Activated T-helper 17 cell treated with anti-CD3 and anti-CD28 coated beads, Interleukin-2, amount 50 U/mL, for 72 hours (primary cell): ENCODE data around the gene ZNRF4. TPM values are rescaled to one million over a fixed set of nuclear protein-coding genes. Genes with fewer than 3 reads are reported as not detected.

Source experiments
- ATAC-seq: fragments of 150-1000 bp; cut with Tn5 transposase; replicated peaks from 2 replicates; pipeline ENCODE4 v1.10.0; 2021; ENCODE audit warnings: mild to moderate bottlenecking, moderate library complexity
- H3K27ac Mint-ChIP-seq: one replicate; pipeline ENCODE4 v1.8.0; 2022; ENCODE audit warnings: mixed read lengths
- H3K27me3 Mint-ChIP-seq: one replicate; pipeline ENCODE4 v1.8.0; 2022; ENCODE audit warnings: mixed read lengths
- H3K36me3 Mint-ChIP-seq: one replicate; pipeline ENCODE4 v1.8.0; 2022; ENCODE audit warnings: low read depth, mild to moderate bottlenecking, mixed read lengths
- H3K4me1 Mint-ChIP-seq: one replicate; pipeline ENCODE4 v1.8.0; 2022; ENCODE audit warnings: mixed read lengths
- H3K4me3 Mint-ChIP-seq: one replicate; pipeline ENCODE4 v1.8.0; 2022; ENCODE audit warnings: mild to moderate bottlenecking, mixed read lengths
- H3K9me3 Mint-ChIP-seq: one replicate; pipeline ENCODE4 v1.8.0; 2022; ENCODE audit warnings: mixed read lengths
- total RNA-seq, 2 donors: library from RNA; stranded (reverse); gene quantifications; one replicate each; pipeline ENCODE4 v1.2.3, GENCODE V29; 2022

The ZNRF4 gene
- total RNA-seq, 2 donors from 2014 or later: not detected

GRCh38 chr19:5451494-5451893 lies 3.7 kb upstream of the ZNRF4 start:
- Mint-ChIP-seq H3K4me3 (no peak overlapping the region), H3K36me3 (no peaks in the 10 kb centered on the region), H3K9me3 (no peaks in the 10 kb centered on the region), H3K27ac (no peak overlapping the region), H3K27me3 (peaks cover 19% of the 10 kb centered on the region), H3K4me1 (no peaks in the 10 kb centered on the region)
- ATAC-seq: no peak

GRCh38 chr19:5452594-5453565 lies 2.3 kb upstream of the ZNRF4 start:
- H3K27ac Mint-ChIP-seq: no peak overlapping the region
- no peaks in the 10 kb centered on the region for H3K36me3 Mint-ChIP-seq
- ATAC-seq: peak; percentile 37
- H3K4me3 Mint-ChIP-seq: no peak overlapping the region
- H3K27me3 Mint-ChIP-seq: peaks cover 14% of the 10 kb centered on the region
- H3K4me1 Mint-ChIP-seq: no peaks in the 10 kb centered on the region
- no peaks in the 10 kb centered on the region for H3K9me3 Mint-ChIP-seq

GRCh38 chr19:5454743-5455142 lies 474 bp upstream of the ZNRF4 start:
- no peak overlapping the region for H3K4me3 Mint-ChIP-seq
- no peaks in the 10 kb centered on the region for H3K4me1 Mint-ChIP-seq
- peaks cover 8% of the 10 kb centered on the region for H3K27me3 Mint-ChIP-seq
- no peak for ATAC-seq
- H3K36me3 Mint-ChIP-seq: no peaks in the 10 kb centered on the region
- no peaks in the 10 kb centered on the region for H3K9me3 Mint-ChIP-seq
- no peak overlapping the region for H3K27ac Mint-ChIP-seq

GRCh38 chr19:5456130-5456840 lies 1.1 kb downstream of the ZNRF4 start:
- Mint-ChIP-seq H3K27ac (no peak overlapping the region), H3K4me1 (no peaks in the 10 kb centered on the region), H3K4me3 (no peak overlapping the region), H3K36me3 (no peaks in the 10 kb centered on the region), H3K9me3 (no peaks in the 10 kb centered on the region), H3K27me3 (peaks cover 4% of the 10 kb centered on the region)
- ATAC-seq: no peak

DNA sequence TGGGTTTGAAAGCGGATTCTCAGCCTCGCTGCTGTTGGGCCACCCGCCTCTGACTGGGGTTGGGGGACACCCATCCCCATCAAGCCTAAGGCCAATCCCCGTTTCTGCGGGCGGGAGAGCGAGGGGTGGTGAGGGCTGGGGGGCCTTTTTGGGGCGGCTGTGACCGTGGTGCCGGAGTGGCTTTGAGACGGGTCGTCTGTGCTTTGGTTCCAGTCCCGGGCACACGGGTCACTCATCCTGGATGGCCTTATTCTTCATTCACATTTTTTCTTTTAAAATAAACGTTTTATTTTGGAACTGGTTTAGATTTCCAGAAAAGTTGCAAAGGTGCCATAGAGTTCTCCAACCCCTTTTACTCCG lies 1.6 kb downstream of the ZNRF4 start:
- Mint-ChIP-seq H3K27ac (no peak overlapping the region), H3K9me3 (no peaks in the 10 kb centered on the region), H3K4me1 (no peaks in the 10 kb centered on the region), H3K36me3 (no peaks in the 10 kb centered on the region), H3K27me3 (peaks cover 4% of the 10 kb centered on the region), H3K4me3 (no peak overlapping the region)
- ATAC-seq: no peak

DNA sequence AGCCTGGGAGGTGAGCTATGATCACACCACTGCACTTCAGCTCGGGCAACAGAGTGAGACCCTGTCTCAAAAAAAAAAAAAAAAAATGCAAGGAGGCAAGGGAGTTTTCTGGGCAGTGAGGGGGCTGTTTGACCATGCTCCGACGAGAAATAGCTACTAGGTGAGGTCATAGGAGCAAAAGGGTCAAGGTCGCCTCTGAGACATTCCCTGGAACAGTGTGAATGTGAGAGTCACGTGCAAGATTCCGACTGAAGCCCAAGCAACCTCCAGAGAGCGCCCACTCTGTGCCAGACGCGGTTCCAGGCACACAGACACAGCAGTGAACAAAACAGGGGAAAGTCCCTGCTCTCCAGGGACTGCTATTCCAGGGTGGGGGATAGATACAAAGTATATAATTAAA lies 2.5 kb downstream of the ZNRF4 start:
- Mint-ChIP-seq H3K36me3 (no peaks in the 10 kb centered on the region), H3K9me3 (no peaks in the 10 kb centered on the region), H3K4me1 (no peaks in the 10 kb centered on the region), H3K27ac (no peak overlapping the region), H3K4me3 (no peak overlapping the region), H3K27me3 (peaks cover 4% of the 10 kb centered on the region)
- ATAC-seq: no peak

GRCh38 chr19:5458420-5458819 lies 3.2 kb downstream of the ZNRF4 start:
- no peaks in the 10 kb centered on the region for H3K36me3 Mint-ChIP-seq
- peaks cover 11% of the 10 kb centered on the region for H3K27me3 Mint-ChIP-seq
- no peaks in the 10 kb centered on the region for H3K4me1 Mint-ChIP-seq
- no peaks in the 10 kb centered on the region for H3K9me3 Mint-ChIP-seq
- no peak overlapping the region for H3K4me3 Mint-ChIP-seq
- ATAC-seq: no peak
- no peak overlapping the region for H3K27ac Mint-ChIP-seq

GRCh38 chr19:5459360-5459759 lies 4.1 kb downstream of the ZNRF4 start:
- Mint-ChIP-seq H3K27ac (no peak overlapping the region), H3K4me3 (no peak overlapping the region), H3K4me1 (no peaks in the 10 kb centered on the region), H3K36me3 (no peaks in the 10 kb centered on the region), H3K9me3 (no peaks in the 10 kb centered on the region), H3K27me3 (peaks cover 11% of the 10 kb centered on the region)
- no peak for ATAC-seq

DNA sequence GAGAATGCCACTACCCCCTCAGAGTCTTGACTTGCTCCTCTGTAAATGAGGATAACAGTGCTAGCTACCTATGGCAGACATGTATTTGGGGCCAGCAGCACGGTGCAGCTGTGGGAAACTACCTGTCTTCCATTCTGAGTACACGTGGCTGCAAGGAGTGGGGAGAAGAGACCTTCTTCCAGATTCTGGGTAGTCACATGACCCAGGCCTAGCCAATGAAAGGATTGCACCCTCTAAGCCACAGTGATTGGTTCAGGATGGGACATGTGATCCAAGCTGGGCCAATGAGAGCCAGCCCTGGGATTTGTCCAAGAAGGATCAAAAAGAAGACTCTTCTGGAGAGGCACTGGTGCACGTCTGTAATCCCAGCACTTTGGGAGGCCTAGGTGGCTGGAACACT lies 5.5 kb downstream of the ZNRF4 start:
- ATAC-seq: peak; percentile 55
- Mint-ChIP-seq H3K36me3 (no peaks in the 10 kb centered on the region), H3K9me3 (no peaks in the 10 kb centered on the region)

GRCh38 chr19:5463959-5464358 lies 8.7 kb downstream of the ZNRF4 start:
- H3K9me3 Mint-ChIP-seq: no peaks in the 10 kb centered on the region
- ATAC-seq: no peak
- peaks cover 19% of the 10 kb centered on the region for H3K27me3 Mint-ChIP-seq
- H3K4me1 Mint-ChIP-seq: no peaks in the 10 kb centered on the region
- no peak overlapping the region for H3K27ac Mint-ChIP-seq
- no peaks in the 10 kb centered on the region for H3K36me3 Mint-ChIP-seq
- no peak overlapping the region for H3K4me3 Mint-ChIP-seq

More for the DNA sequence above, 5.5 kb downstream of the ZNRF4 start:
- H3K4me1 Mint-ChIP-seq: no peaks in the 10 kb centered on the region
- H3K27me3 Mint-ChIP-seq: peaks cover 14% of the 10 kb centered on the region
- no peak overlapping the region for H3K4me3 Mint-ChIP-seq
- no peak overlapping the region for H3K27ac Mint-ChIP-seq

GRCh38 chr19:5466072-5466471 lies 10.9 kb downstream of the ZNRF4 start:
- peaks cover 19% of the 10 kb centered on the region for H3K27me3 Mint-ChIP-seq
- H3K4me1 Mint-ChIP-seq: no peaks in the 10 kb centered on the region
- ATAC-seq: no peak
- H3K36me3 Mint-ChIP-seq: no peaks in the 10 kb centered on the region
- H3K27ac Mint-ChIP-seq: no peak overlapping the region
- H3K4me3 Mint-ChIP-seq: no peak overlapping the region
- H3K9me3 Mint-ChIP-seq: no peaks in the 10 kb centered on the region

DNA sequence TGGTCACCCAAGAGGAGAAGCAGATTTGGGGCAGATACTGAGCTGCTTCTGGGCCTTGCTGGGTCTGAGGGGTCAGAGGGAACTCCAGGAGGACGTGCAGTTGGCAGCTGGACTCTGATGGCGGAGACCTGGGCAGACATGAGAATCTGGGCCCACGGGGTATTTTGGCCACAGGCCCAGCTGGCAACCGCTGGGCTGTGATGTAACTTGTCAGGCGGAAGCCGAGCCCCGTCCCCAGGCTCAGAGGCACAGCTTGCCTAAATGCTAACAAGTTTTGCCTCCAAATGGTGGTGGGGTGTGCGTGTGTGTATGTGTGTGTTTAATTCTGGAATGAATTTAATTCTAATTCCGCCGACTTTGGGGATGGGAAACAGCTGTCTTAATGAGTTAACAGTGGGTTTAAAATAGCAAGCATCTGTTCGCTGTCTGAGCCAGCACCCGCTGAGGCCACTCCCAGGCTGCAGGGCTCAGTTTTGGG lies 11.6 kb downstream of the ZNRF4 start:
- no peaks in the 10 kb centered on the region for H3K9me3 Mint-ChIP-seq
- H3K4me3 Mint-ChIP-seq: no peak overlapping the region
- no peaks in the 10 kb centered on the region for H3K4me1 Mint-ChIP-seq
- H3K36me3 Mint-ChIP-seq: no peaks in the 10 kb centered on the region
- ATAC-seq: no peak
- H3K27me3 Mint-ChIP-seq: peaks cover 19% of the 10 kb centered on the region
- H3K27ac Mint-ChIP-seq: no peak overlapping the region

DNA sequence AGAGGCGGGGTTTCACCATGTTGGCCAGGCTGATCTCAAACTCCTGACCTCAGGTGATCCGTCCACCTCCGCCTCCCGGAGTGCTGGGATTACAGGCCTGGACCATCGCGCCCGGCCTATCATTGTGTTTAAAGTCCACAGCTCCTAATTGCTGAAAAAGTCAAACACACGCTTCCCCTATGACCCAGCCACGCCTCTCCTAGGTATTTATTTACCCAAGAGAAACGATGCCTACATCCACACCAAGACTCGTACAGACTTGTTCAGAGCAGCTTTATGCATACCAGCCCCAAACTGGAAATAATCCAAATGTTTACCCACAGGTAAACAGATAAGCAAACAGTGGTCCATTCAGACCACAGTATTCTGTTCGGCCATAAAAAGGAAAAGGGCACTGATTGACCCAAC lies 15.1 kb downstream of the ZNRF4 start:
- no peak for ATAC-seq
- Mint-ChIP-seq H3K4me3 (no peak overlapping the region), H3K27me3 (peaks cover 15% of the 10 kb centered on the region), H3K4me1 (no peaks in the 10 kb centered on the region), H3K27ac (no peak overlapping the region), H3K36me3 (no peaks in the 10 kb centered on the region), H3K9me3 (no peaks in the 10 kb centered on the region)

DNA sequence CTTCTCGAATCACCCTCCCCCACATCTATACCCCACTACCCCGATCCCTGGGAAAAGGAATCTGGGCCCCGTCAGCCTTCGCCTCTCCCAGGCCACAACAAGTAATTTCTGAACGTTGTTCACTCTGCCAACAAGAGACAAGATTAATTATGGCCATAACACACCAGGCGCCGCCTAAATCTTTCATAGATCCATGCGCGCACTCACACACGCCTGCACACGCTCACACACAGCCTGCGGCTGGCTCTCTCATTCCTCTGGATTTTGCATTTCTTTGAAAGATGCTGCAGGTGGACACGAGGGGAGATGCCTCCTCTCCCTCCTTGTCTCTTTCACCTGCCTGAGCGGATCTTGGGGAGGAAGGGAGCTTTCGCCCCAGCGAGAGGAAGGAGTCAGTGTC lies 17.1 kb downstream of the ZNRF4 start:
- H3K36me3 Mint-ChIP-seq: no peaks in the 10 kb centered on the region
- no peak for ATAC-seq
- H3K27ac Mint-ChIP-seq: no peak overlapping the region
- peaks cover 8% of the 10 kb centered on the region for H3K27me3 Mint-ChIP-seq
- no peak overlapping the region for H3K4me3 Mint-ChIP-seq
- no peaks in the 10 kb centered on the region for H3K4me1 Mint-ChIP-seq
- H3K9me3 Mint-ChIP-seq: no peaks in the 10 kb centered on the region

DNA sequence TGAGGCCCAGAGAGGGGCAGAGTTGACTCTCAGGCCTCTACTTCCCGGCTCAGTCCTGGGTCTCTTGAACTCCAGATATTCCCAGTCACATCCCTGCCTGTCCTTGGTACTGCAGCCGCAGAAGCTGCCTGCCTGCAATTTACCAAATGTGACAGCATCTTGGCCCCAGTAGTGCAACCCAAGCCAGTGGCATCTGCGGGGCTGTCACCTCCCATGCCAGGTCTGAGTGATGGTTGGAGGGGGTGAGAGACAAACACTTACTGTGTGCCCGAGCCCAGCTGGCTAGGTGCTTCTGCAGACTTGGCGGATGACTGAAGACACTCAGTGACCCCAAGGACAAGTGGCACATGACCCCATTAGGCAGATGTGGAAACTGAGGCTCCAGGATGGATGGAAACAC lies 18.4 kb downstream of the ZNRF4 start:
- Mint-ChIP-seq H3K27ac (no peak overlapping the region), H3K9me3 (no peaks in the 10 kb centered on the region), H3K4me3 (no peak overlapping the region), H3K4me1 (no peaks in the 10 kb centered on the region), H3K36me3 (no peaks in the 10 kb centered on the region), H3K27me3 (peaks cover 14% of the 10 kb centered on the region)
- ATAC-seq: no peak
